ENCODE data around the gene AUTS2.

Gene AUTS2

DNA sequence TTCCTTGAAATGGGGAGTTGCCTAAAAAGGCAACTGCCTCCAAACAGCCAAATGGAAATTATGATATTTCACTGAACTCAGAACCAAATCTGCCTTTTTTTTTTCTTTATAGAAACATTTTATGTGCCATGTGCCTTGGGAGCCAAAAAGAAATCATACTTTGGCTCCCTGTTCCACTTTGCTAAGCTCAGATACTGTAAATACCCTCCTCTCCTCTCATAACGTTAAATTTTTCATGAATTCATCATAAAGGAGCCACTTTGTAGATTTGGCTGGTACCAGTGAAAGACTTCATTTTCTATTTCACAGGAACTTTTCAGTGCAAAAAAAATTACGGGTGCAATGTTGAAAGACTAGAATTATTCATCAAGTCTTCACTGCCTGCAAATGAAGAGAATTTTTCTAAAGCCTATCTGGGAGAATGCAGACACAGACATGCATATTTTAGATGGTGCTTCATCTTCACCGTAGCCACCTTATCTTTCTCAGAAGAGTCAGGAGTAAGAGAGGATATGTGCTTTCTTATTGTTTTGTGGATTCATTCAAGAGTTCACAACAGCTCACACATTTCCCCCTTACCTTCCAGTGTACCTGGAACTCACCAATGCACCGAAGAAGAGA is 791.4 kb downstream of the AUTS2 start:
- TF ChIP-seq, protein P1, sequence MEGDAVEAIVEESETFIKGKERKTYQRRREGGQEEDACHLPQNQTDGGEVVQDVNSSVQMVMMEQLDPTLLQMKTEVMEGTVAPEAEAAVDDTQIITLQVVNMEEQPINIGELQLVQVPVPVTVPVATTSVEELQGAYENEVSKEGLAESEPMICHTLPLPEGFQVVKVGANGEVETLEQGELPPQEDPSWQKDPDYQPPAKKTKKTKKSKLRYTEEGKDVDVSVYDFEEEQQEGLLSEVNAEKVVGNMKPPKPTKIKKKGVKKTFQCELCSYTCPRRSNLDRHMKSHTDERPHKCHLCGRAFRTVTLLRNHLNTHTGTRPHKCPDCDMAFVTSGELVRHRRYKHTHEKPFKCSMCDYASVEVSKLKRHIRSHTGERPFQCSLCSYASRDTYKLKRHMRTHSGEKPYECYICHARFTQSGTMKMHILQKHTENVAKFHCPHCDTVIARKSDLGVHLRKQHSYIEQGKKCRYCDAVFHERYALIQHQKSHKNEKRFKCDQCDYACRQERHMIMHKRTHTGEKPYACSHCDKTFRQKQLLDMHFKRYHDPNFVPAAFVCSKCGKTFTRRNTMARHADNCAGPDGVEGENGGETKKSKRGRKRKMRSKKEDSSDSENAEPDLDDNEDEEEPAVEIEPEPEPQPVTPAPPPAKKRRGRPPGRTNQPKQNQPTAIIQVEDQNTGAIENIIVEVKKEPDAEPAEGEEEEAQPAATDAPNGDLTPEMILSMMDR (IDR thresholded peaks at IDR 0.05): no peak

DNA sequence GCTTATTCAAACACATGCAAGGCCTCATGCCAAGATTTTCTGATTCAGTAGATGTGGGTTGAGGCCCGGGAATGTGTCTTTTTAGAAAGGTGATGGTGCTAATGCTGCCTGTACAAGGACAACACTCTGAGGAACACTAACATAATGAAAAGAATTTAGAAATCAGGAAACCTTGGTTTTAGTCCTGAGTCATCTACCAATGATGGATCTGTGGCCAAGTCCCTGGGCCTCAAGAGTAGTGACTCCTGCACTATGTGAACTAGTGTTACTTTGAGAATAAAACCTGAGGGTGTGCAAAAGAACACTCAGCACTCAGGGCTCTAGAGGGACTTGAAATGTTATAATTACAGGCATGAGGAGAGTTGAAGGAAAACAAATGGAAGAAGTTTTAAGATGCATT is 792.0 kb downstream of the AUTS2 start:
- TF ChIP-seq, protein P1 (IDR thresholded peaks at IDR 0.05): no peak

DNA sequence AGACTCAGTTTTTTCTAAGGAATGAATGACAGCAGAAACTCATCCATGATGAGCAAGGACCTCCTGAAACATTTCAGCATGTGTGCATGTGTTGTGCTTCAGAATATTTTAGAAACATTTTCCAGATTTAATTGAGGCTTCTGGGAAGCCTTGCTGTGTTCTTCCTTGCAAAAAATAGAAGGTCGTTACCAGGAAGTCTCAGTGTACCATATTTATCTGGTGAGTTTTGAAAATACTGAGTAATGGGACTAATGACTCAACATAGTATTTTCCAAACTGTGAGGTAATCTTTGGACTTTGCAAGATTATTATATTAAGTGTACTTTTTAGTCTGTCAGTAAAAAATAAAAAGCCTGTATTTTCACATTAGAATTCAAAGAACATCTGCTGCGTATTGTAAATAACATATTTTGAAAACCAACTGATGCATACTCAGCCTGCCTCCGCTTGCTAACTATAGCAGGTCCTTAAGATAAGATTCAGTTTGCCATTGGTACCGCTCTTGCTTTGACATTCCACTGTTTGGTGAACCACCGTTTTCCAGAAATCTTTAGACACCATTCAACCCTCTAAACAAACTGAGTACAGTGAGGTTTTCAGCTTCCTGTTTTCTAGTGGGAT is 794.1 kb downstream of the AUTS2 start:
- TF ChIP-seq, protein P1 (IDR thresholded peaks at IDR 0.05): no peak

DNA sequence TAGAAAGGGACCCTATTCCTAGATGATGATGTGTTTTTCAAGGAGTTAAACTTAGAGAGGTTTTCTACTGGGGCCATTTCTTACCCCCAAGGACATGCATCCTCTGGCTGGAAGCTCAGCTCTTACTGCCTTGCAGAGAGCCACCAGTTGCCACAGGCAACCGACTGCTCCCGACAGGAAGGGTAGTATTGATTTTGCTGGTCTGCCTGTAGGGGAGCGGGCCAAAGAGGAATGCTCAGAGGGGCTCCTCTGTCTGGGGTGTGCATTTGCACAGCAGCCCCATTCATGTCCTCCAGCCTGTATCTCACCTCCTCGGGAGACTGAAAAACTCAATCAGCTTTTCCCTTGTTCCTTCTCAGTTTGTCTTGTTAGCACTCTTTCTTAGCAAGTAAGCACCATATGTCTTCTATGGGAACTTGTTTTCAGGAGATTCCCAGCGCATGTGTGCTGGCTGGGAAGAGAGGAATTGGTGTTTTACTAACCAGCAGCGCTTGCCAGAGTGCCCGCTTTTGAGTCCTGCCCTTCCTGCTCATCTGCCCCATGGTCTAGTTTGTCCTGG is 794.7 kb downstream of the AUTS2 start:
- TF ChIP-seq, protein P1 (IDR thresholded peaks at IDR 0.05): no peak

DNA sequence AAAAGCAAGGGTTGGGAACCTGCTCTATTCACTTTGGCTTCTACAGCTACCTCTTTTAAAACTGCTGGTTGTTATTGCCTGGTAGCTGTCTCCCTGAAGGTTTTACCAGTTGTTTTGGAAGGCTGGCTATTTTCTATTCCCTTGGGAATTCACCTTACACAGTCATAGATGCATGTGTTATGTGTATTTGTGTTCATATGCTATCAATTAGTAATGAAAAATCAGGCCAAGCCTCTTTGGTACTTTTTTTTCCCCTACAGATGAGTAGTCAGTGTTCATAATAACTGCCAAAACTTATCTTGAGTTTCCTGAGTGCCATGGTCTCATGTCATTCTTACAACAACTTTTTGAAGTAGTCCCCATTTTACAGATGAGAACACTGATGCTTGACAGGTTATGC is 795.7 kb downstream of the AUTS2 start:
- TF ChIP-seq, protein P1 (IDR thresholded peaks at IDR 0.05): no peak

DNA sequence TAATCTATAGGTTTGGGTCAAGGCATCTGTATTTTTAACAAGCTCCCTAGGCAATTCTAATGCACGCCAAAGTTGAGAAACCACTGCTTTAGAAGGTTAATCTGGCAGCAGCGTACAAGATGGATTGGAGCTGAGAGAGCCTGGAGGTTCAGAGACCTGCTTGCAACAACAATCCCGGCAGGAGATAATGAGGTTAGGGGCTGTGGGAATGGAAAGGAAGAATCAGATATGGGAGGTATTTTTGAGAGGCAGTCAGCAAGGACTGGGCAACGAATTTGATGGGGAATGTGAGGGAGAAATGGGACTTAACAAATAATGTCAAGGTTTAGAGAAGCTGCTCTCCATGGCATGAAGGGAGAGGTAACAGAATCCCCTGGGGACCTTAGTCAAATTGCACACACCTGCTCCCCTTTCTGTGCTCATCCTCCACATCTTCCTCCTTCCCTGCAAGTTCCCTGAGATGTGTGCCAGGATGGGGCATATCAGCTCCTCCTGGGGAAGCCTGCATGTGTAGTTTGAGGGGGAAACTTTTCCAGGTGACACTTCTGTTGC is 802.6 kb downstream of the AUTS2 start:
- TF ChIP-seq, protein P1 (IDR thresholded peaks at IDR 0.05): no peak

DNA sequence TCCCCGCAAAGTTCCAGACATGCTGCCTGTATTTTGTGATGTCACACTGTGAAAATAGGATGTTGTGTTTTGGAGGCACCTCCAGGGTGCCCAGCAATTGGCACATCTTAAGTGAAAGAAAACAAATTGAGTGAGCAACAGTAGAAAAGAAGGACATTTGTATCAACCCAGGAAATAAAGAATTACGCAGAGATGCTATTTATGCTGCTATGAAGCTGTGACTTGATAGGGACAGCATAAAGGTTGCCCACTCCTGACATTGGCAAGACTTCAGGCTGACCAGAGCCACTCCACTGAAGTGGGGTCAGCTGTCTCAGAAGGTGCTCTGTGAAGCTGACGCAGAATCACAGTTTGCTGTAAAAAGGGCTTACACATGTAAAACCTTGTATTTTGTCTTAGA is 803.8 kb downstream of the AUTS2 start:
- TF ChIP-seq, protein P1 (IDR thresholded peaks at IDR 0.05): no peak

Measured in LNCAP (cell line).